Spleen (tissue), 11 donors: ENCODE data around the gene PPP1R12B. TPM values are rescaled to one million over a fixed set of nuclear protein-coding genes. Genes with fewer than 3 reads are reported as not detected.
"Not testable (repeated sequence)": the region's sequence is repeated elsewhere in the genome, so short reads cannot be mapped to it uniquely, and the experiment has no call there.

ENCODE experiments used
- DNase-seq: peaks from one replicate; pipeline ENCODE4 v3.0.0-alpha.2; 2020
- H3K27ac ChIP-seq, 8 donors: fragments of 200-600 bp; sonication (generic) in 7 of 8; 1 replicate in 4 of 8; 2 replicates in 4 of 8; pipeline versions ENCODE4 v1.5.0 to v1.8.0; 2016 to 2021; ENCODE audit warnings: inconsistent platforms in 4 of 8, mild to moderate bottlenecking in 4 of 8, moderate library complexity in 1 of 8
- H3K27me3 ChIP-seq, 7 donors: fragments of 200-600 bp; sonication (generic) in 6 of 7; replicated peaks in 1 of 7; 1 replicate in 4 of 7; 2 replicates in 3 of 7; pipeline versions ENCODE4 v1.5.0 to v1.8.0; 2016 to 2021; ENCODE audit warnings: inconsistent platforms in 3 of 7, mild to moderate bottlenecking in 1 of 7
- H3K36me3 ChIP-seq, 6 donors: fragments of 200-600 bp; sonication (generic) in 5 of 6; 1 replicate in 4 of 6; 2 replicates in 2 of 6; pipeline versions ENCODE4 v1.5.0 to v1.8.0; 2016 to 2021; ENCODE audit warnings: inconsistent platforms in 2 of 6
- H3K4me1 ChIP-seq, 6 donors: fragments of 200-600 bp; sonication (generic) in 5 of 6; 1 replicate in 3 of 6; 2 replicates in 3 of 6; pipeline versions ENCODE4 v1.5.0 to v1.8.0; 2016 to 2021; ENCODE audit warnings: inconsistent platforms in 3 of 6
- H3K4me3 ChIP-seq, 8 donors: fragments of 200-600 bp; sonication (generic) in 7 of 8; 1 replicate in 4 of 8; 2 replicates in 4 of 8; pipeline versions ENCODE4 v1.5.0 to v1.8.0; 2016 to 2021; ENCODE audit warnings: inconsistent platforms in 4 of 8, mild to moderate bottlenecking in 4 of 8, moderate library complexity in 2 of 8
- H3K9me3 ChIP-seq, 8 donors: fragments of 200-600 bp; sonication (generic) in 7 of 8; 1 replicate in 4 of 8; 2 replicates in 4 of 8; pipeline versions ENCODE4 v1.5.0 to v1.8.0; 2016 to 2021; ENCODE audit warnings: inconsistent platforms in 4 of 8
- CTCF ChIP-seq, 11 experiments: fragments of 200-600 bp in 7 of 11; fragments of 450-650 bp in 4 of 11; sonication (generic) in 4 of 11; IDR thresholded peaks in 8 of 11; conservative IDR thresholded peaks in 3 of 11; 1 replicate in 7 of 11; 2 replicates in 4 of 11; pipeline versions ENCODE4 v1.4.0 to v1.8.0; 2016 to 2021; ENCODE audit warnings: antibody characterized with exemption in 11 of 11, inconsistent platforms in 4 of 11, mild to moderate bottlenecking in 1 of 11
- POLR2A ChIP-seq, 3 donors: fragments of 450-650 bp; IDR thresholded peaks; one replicate each; pipeline ENCODE4 v1.5.1; 2017; ENCODE audit warnings: antibody characterized with exemption in 3 of 3, mild to moderate bottlenecking in 1 of 3
- POLR2AphosphoS5 ChIP-seq, 3 donors: sonication (generic); formaldehyde crosslinking; IDR thresholded peaks; one replicate each; pipeline ENCODE4 v1.5.1; 2017; ENCODE audit warnings: antibody characterized with exemption in 3 of 3
- WGBS, 5 donors: extraction: QIAGEN DNeasy Blood & Tissue Kit in 3 of 5; methylation state at CpG; one replicate each; pipeline versions ENCODE4 v1.1.5 to v1.1.7; 2013 to 2018; 5-methylcytosine and 5-hydroxymethylcytosine counted together
- intact Hi-C: fragments of 100-400 bp; cut with DNase I; formaldehyde crosslinking; loops from one replicate; pipeline ENCODE4 v1.15.0; 2023; ENCODE audit warnings: low total_unique reads
- polyA plus RNA-seq, 3 donors: library from polyadenylated mRNA; stranded (reverse); fragments of 200-250 nt; gene quantifications; one replicate each; pipeline ENCODE4 v1.2.1, GENCODE V29; 2013
- total RNA-seq, 7 donors: library from RNA; depleted of rRNA in 3 of 7; stranded (reverse); fragments of >200 nt in 3 of 7; fragmentation: NEBNext Ultra II Directional in 4 of 7; extraction: Animal tissue kit (Norgen Biotek cat#: 25700) in 4 of 7; gene quantifications; one replicate each; pipeline versions ENCODE4 v1.1.0 to v1.2.1, GENCODE V29; 2016 to 2021
- donor health status: healthy with polysubstance abuse.
- donor health status: DM: no; HTN: no; CAD: no; lungs with moderate emphysema.
- donor health status: DM: no; HTN: no; CAD: no.
- donor health status: Bipolar disorder and iron deficiency.
- donor health status: healthy.
- donor health status: DM: no; HTN: no; CAD: no.
- donor health status: DM: yes; HTN: yes; CAD: no.

The PPP1R12B gene
- total and polyA plus RNA-seq, 10 donors: 2.4 to 124 (median 73.7) TPM

DNA sequence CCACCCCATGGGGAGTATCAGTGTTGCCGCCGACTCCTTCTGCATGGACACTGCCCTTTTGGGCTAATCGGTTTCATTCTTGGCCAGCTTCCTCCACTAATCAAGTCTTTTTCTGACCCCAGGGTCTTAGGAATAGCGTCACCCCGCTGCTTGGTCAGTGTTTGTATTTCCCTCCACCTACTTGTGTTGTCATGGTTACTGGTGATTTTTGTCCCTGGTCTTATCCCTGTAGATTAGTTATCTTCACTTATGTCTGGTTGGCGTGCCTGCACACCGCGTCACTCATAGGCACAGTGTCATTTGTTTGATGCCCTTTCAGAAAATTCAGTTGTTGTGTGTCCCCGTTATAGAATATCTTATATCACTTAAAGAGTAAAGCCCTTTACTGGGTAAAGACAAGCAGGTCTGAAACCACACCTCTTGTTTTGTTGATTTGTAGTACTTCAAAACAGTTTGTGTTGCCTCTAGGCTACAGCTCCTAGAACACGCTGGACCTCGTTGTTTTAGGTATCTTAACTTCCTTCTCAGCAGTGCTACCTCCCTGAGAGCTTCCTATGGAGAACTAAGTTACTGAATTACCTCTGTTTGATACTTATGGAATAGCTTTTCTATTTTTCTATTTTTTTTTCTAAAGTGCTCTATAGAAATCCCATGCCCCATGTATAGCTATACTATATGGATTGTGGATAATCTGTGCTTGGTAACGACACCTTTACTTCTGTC, 868 bp downstream of the PPP1R12B start:
- H3K36me3 ChIP-seq: no peaks in the 10 kb centered on the region
- 6 to 8% (median 7%) methylated on average over 12 of the region's 12 CpGs for whole genome bisulfite sequencing, 5 donors
- H3K27me3 ChIP-seq: no peaks in the 10 kb centered on the region
- intact Hi-C loops: no loop called here
- H3K9me3 ChIP-seq: no peaks in the 10 kb centered on the region
- H3K4me3 ChIP-seq: peak overlapping the region; percentile 88 to 98 (median 94)
- no peak for DNase-seq
- peaks cover 10 to 57% (median 25%) of the 10 kb centered on the region in 6 donors for H3K4me1 ChIP-seq
- H3K27ac ChIP-seq: peak overlapping the region; percentile 80 to 95 (median 92)
- TF ChIP-seq CTCF (IDR thresholded peaks at IDR 0.05 in 8 of 11, conservative IDR thresholded peaks at IDR 0.05 in 3 of 11) (no peak), POLR2A (IDR thresholded peaks at IDR 0.05) (no peak), POLR2AphosphoS5 (IDR thresholded peaks at IDR 0.05) (no peak)

GRCh38 chr1:202351725-202352124, 3.2 kb downstream of the PPP1R12B start:
- no peak overlapping the region for H3K4me3 ChIP-seq
- 83 to 93% (median 92%) methylated on average over 2 of the region's 2 CpGs for WGBS, 5 donors
- no peak overlapping the region for H3K27ac ChIP-seq
- no peaks in the 10 kb centered on the region for H3K9me3 ChIP-seq
- no peaks in the 10 kb centered on the region for H3K36me3 ChIP-seq
- H3K4me1 ChIP-seq: peaks cover 10 to 57% (median 25%) of the 10 kb centered on the region in 6 donors
- H3K27me3 ChIP-seq: no peaks in the 10 kb centered on the region
- TF ChIP-seq POLR2A (IDR thresholded peaks at IDR 0.05) (no peak), CTCF (IDR thresholded peaks at IDR 0.05 in 8 of 11, conservative IDR thresholded peaks at IDR 0.05 in 3 of 11) (no peak), POLR2AphosphoS5 (IDR thresholded peaks at IDR 0.05) (no peak)
- intact Hi-C loops: no loop called here
- DNase-seq: no peak

DNA sequence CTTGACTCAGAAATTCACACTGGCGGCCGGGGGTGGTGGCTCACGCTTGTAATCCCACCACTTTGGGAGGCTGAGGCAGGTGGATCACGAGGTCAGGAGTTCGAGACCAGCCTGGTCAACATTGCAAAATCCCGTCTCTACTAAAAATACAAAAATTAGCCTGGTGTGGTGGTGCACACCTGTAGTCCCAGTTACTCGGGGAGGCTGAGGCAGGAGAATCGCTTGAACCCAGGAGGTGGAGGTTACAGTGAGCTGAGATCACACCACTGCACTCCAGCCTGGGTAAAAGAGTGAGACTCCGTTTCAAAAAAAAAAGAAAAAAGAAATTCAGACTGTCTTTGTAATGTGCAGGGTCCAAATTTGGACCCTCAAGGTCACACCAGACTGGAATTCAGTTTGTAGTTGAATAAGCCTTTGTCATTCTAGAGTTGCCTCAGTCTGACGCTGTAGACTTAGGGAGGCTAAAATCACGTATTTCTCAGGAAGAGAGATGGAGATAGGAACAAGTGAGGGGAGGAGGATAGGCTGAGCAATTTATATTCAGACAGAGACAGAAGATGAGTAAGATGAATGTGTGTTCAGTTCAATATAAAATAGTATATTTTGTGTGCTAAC, 4.2 kb downstream of the PPP1R12B start:
- WGBS, 5 donors: 82 to 93% (median 90%) methylated on average over 11 of the region's 11 CpGs
- peak overlapping the region in 1 of 8 donors; percentile 11 for H3K27ac ChIP-seq
- DNase-seq, intact Hi-C loops, H3K9me3 ChIP-seq, H3K4me3 ChIP-seq, H3K36me3 ChIP-seq, H3K27me3 ChIP-seq: not testable (repeated sequence)
- peaks cover 10 to 56% (median 25%) of the 10 kb centered on the region in 6 donors for H3K4me1 ChIP-seq

- intact Hi-C loops: no loop called here
- no peaks in the 10 kb centered on the region for H3K36me3 ChIP-seq
- no peaks in the 10 kb centered on the region for H3K9me3 ChIP-seq
- no peak for DNase-seq
- no peak overlapping the region for H3K4me3 ChIP-seq
- no peak overlapping the region for H3K27ac ChIP-seq
- TF ChIP-seq POLR2A (IDR thresholded peaks at IDR 0.05) (no peak), CTCF (IDR thresholded peaks at IDR 0.05 in 8 of 11, conservative IDR thresholded peaks at IDR 0.05 in 3 of 11) (no peak), POLR2AphosphoS5 (IDR thresholded peaks at IDR 0.05) (no peak)
- peaks cover 0 to 28% (median 8%) of the 10 kb centered on the region in 6 donors for H3K4me1 ChIP-seq
- no peaks in the 10 kb centered on the region for H3K27me3 ChIP-seq
These were observed 7.5 kb downstream of the PPP1R12B start for GRCh38 chr1:202355944-202356553.
